HG02884 (cell line): ENCODE results near the gene PTPRO.
"Not testable (repeated sequence)": the region's sequence is repeated elsewhere in the genome, so short reads cannot be mapped to it uniquely, and the experiment has no call there.

Source experiments
- ATAC-seq: cut with Tn5 transposase; IDR thresholded peaks from one replicate; pipeline ENCODE4 v1.9.1; 2021; ENCODE audit warnings: mild to moderate bottlenecking, moderate library complexity; ENCODE audit not compliant: unreplicated experiment

PTPRO gene

DNA sequence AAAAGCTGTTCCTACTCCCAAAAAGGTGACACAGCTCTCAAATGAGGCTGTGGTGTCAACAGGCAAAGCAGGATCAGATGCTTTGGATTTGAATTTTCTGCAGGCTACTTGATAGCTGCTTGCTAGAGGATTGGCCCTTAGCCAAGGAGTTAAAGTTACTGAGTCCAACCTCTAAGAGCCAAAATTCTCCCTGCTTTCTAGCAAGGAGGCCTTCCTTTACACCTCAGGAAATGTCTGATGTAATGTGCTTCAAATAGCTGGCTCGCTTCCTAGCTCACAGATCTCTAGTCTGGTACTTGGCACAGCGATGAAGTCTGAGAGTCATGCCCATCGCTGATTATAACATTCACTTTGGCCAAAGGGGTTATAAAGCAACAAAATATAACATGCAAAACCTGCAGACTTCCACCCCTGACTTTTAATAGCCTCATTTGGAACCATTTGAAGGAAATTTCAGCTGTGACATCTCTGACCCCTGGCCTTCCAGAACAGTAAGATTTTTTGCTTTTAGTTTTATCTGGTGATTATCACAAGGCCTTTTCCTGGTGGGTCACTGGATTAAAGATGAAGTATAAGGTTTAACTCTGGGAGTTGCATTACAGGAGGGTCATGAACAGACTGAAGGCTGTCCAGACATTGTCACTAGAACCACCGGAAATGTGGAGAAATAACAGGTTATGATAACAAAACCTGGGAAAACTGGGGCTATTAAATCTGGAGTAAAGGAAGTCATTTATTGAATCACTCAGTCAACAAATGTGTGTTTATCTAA is 277.1 kb downstream of the PTPRO start:
- ATAC-seq, result no peak

- ATAC-seq, result no peak
Observed at GRCh38 chr12:15600223-15600935, 278.1 kb downstream of the PTPRO start.

- no peak for ATAC-seq
Observed at GRCh38 chr12:15601210-15601800, 279.0 kb downstream of the PTPRO start.

DNA sequence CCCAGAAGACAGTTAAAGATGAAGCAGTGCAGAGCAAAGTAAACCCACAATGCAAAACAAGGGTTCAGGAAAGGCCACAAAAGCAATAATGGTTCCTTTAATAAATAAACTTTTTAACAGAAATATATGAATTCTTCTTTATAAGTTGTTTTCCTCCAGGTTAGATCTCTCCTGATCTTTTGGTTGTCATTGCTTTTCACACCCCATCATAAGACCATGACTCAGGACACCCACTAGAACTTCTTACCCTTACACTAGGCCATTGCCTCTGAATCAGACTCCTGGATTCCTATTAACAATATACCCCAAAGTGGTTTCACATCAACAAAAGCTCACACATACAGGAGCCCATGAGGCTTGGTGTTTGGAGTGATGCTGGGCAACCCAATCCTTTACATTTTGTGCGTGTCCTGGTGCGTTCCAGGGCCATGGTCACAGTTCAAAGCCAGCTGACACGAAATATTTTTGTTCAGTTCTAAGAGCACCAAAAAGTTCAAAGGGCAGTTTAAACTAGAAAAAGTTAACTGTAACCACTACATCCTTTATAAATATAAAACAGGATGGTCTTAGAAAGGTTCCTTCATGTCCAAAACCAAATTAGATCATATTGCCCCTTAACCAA is 279.9 kb downstream of the PTPRO start:
- ATAC-seq, result no peak

- no peak for ATAC-seq
Observed at GRCh38 chr12:15603474-15604085, 281.3 kb downstream of the PTPRO start.

DNA sequence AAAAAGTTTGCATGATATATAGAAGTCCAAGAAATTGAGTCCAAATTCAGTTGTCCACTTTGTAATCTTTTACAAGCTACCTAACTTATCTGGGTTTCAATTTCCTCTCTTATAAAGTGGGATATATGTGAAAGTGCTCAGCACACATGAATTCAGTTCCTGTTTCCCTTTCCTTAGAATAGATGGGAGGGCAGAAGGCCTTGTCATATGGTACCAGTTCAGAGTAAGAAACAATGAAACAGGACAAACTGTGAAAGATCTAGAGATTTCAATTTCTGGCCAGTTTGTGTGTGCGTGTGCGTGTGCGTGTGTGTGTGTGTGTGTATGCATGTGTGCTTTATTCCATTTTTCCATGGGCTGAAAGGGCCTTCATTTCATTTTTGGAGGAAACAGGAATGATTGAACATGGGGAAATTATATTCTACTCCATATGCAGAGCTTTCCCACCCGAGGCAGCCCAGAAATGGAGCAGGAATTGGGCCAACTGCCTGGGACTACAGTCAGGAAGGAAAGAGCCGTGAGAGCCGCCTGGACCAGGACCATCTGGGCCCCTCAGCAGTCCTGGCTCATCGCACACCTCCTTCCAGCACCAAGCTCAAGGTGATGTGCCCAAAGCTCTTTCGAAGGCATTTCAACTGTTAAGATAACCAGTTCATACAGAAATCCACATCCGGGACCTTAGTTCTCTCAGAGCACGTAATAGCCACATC is 283.7 kb downstream of the PTPRO start:
- ATAC-seq, result no peak

DNA sequence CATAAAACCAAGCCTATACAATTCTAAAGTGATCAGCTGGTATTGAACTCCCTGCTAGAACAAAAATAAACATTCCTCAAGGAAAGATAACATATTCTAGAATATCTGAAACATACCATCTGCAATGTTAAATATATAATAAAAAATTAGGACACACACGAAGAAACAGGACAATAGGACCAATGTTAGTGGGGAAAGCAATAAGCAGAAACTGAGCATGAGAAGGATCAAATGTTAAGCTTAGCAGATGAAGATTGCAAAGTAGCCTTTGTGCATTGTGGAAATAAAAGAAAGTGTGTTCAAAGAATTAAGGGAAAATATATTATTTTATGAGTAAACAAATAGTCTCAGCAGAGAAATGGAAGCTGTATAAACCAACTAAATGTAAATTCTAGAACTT is 286.1 kb downstream of the PTPRO start:
- no peak for ATAC-seq

- no peak for ATAC-seq
Observed at GRCh38 chr12:15608941-15609340, 286.6 kb downstream of the PTPRO start.

GRCh38 chr12:15613981-15614380 is 291.7 kb downstream of the PTPRO start:
- no peak for ATAC-seq

DNA sequence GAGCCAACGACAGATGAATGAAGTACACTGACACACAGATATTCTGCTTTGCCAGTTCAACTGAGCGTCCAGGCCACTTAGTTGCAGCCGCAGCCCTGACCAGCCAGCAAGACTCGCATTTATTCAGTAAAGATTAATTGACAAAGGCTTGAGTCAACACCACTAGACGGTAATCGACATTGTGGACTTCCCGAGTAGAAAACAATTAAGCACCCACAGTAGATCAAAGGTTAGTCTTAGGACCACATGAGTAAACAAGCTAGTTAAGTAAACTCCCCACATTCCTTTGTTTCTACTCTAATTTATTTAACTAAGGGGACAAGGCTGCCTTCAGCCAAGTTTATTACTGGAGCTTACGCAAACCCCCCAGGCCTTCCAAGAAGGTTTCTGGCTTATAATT is 294.2 kb downstream of the PTPRO start:
- ATAC-seq, result not testable (repeated sequence)

GRCh38 chr12:15620741-15621539 is 298.6 kb downstream of the PTPRO start:
- no peak for ATAC-seq

DNA sequence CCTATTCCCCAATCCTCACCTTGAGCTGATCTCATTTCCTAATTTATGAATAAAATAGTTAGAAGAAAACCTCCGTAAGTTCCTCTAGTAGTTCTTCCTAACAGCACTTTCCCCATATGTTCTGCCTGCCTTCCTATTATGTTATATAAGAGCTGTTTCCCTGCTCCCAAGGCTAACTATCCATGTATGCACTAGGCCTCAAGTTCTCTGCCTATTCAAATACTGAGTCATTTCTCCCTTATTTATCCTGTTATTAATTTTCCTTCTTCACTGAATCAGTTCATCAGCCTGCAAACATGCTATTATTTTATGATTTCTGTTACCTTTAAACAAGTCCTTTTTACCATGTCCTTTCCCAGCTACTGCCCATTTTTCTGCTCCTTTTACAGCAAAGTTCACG is 302.8 kb downstream of the PTPRO start:
- no peak for ATAC-seq

DNA sequence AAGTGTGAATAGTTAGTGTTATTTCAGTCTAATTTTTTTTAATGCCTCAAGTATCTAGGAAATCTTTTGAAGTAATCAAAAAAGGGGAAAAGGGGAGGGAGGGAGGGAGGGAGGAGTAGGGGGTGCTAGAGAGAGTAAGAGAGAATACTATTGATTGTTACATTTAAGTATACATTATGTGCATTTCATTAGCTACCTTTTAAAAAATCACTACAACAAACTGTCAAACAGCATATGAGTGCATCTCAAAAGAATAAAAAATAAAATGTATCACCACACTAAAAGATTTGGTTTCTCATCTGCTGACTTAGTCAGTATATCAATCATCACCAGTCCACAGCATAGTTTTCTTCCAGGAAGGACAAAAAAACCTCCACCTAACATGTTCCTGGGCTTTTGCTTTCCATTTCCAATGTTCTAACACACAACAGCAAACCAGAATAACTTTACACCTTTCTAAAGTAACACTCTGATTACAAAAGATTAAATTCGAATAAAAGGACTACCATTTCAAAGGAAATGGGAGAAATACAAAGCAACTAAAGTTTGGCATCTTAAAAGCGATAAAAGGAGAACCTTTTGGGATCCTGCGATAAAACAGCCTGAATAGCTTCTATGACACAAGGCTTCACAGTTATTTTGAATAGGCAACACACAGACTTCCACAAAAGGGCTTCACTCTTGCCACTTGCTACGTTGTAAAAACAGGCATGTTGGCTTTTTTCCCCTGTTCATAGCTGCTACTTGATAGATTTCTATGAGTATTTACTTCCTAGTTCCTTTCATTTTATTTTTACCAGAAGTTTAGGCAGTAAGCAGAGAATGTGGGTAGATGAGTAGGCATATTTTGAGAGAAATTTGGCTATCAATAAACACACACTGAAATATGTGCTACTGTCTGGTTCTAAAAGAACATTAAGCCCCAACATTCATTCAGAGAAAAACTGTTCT is 306.0 kb downstream of the PTPRO start:
- no peak for ATAC-seq

DNA sequence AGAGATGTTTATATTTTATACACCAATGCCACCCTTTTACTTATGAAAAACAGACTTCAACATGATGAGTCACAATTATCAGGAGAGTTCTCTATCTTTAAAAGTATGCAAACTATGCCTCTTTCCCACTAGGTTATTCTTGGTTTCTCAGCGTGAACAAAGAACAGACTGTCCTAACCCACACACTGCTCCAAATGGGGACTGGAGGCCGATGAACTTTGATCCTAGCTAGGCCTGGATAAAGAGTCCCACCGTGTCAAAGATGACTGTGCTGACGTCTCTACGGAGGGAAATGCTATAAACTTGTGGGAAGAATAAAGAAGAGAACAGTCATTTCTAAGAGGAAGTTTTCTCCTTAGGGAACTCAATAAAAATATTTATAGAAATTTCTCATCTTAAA is 306.8 kb downstream of the PTPRO start:
- peak; percentile 59 for ATAC-seq

DNA sequence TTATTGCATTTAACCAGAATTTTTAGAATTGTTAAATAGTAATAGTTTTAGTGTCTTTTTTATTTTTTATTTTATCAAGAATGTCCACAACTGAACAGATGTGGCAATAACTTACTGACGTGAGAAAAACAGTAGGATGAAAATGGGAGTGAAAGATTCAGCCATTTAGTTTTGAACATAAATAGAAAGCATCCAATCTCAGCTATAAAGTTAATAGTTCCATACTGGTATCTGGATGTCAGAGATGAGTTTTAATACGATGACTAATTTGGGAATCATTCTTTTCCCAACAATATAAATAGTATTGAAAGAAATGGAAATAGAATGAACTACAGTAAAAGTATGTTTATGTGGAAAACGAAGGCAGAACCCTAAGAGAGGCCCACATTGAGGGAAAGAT is 307.5 kb downstream of the PTPRO start:
- ATAC-seq, result no peak

- no peak for ATAC-seq
Observed at GRCh38 chr12:15631007-15631715, 308.9 kb downstream of the PTPRO start.

GRCh38 chr12:15632708-15633107 is 310.4 kb downstream of the PTPRO start:
- ATAC-seq, result no peak

GRCh38 chr12:15633201-15633600 is 310.9 kb downstream of the PTPRO start:
- no peak for ATAC-seq
